ENCODE measurements around the gene MROH2A.

DNA sequence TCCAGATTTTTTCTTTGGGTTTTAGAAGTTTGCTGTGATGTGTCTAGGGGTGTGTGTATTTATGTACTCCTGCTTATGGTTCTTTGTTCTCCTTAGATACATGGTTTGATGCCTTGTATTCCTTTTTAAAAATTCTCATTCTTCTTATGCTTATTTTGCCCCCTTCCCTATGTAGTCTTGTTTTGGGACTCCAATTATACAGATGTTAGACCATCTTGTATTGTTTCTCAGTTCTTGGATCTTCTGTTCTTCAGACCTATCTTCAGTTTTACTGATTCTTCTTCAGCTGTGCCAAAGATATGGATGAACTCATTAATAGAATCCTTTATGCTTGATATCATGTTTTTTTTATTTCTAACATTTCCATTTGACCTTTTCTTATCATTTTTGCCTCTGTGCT is 104.2 kb downstream of the MROH2A start:
- TF ChIP-seq, protein P1, sequence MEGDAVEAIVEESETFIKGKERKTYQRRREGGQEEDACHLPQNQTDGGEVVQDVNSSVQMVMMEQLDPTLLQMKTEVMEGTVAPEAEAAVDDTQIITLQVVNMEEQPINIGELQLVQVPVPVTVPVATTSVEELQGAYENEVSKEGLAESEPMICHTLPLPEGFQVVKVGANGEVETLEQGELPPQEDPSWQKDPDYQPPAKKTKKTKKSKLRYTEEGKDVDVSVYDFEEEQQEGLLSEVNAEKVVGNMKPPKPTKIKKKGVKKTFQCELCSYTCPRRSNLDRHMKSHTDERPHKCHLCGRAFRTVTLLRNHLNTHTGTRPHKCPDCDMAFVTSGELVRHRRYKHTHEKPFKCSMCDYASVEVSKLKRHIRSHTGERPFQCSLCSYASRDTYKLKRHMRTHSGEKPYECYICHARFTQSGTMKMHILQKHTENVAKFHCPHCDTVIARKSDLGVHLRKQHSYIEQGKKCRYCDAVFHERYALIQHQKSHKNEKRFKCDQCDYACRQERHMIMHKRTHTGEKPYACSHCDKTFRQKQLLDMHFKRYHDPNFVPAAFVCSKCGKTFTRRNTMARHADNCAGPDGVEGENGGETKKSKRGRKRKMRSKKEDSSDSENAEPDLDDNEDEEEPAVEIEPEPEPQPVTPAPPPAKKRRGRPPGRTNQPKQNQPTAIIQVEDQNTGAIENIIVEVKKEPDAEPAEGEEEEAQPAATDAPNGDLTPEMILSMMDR (IDR thresholded peaks at IDR 0.05): no peak
- TF ChIP-seq POLR2A (IDR thresholded peaks at IDR 0.05): no peak
- no peak for TF ChIP-seq EP300 (IDR thresholded peaks at IDR 0.05)

Measured in tibial nerve (tissue), 4 donors.